GM19372 (cell line): Measurements from ENCODE around the gene FN3K.
"Not testable (repeated sequence)": the region's sequence is repeated elsewhere in the genome, so short reads cannot be mapped to it uniquely, and the experiment has no call there.

Experiments
- ATAC-seq: cut with Tn5 transposase; IDR thresholded peaks from one replicate; pipeline ENCODE4 v1.9.1; 2021; ENCODE audit warnings: mild to moderate bottlenecking, low read depth, moderate library complexity; ENCODE audit not compliant: unreplicated experiment

Gene FN3K

GRCh38 chr17:82767041-82767754, 31.8 kb downstream of the FN3K start:
- ATAC-seq: no peak

GRCh38 chr17:82769041-82769440, 33.6 kb downstream of the FN3K start:
- no peak for ATAC-seq

DNA sequence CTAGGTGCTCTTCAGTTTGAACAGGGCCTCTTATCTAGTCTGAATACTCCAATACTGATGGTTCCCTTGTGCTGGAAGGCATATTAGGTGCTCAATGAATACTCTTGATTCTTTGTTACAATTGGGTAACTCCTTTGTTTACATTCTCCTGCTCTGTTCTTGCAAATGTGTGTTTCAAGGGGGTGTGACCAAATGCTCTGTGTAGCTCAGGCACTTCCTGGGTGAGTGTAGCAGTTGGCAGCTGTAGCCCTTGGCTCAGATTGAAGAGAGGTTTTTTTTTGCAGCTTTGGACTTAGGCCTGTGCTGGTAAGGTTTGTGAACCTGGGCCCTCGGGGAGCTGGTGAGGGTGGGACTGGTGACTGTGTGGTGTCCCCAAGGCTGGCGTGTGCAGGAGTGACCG, 36.6 kb downstream of the FN3K start:
- no peak for ATAC-seq

DNA sequence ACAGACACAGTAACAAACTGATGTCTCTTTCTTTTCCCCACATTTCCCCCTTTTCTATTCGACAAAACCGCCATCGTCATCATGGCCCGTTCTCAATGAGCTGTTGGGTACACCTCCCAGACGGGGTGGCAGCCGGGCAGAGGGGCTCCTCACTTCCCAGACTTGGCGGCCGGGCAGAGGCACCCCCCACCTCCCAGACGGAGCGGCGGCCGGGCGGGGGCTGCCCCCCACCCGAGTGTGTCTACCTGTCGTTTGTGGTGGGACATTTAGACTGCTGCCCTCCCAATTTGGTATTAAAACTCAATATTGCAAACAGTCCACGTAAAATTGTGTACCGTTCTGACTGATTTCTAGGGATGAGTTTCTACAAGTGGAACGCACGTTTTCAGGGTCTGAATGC, 39.0 kb downstream of the FN3K start:
- ATAC-seq: not testable (repeated sequence)

- no peak for ATAC-seq
Measured at GRCh38 chr17:82775001-82775823, 39.8 kb downstream of the FN3K start.

DNA sequence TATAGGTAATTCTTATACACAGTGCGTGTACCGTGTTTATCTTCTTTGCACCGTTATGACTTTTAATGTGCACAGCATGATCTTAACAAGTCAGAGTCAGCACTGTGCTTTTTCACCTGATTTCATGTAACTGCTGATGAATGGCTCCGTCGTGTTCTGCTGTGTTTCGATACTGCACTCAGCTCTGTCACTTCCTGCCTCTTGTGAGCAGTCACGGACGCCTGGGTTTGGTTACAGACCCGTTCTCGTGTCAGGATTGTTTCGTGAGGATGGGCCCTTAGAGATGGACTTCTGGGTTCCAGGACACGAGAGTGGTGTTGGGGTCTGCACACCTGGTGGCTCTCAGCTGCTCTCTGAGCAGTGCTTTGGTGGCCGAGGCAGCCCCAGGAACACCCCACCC, 41.0 kb downstream of the FN3K start:
- ATAC-seq: no peak

GRCh38 chr17:82777778-82778375, 42.5 kb downstream of the FN3K start:
- ATAC-seq: not testable (repeated sequence)

DNA sequence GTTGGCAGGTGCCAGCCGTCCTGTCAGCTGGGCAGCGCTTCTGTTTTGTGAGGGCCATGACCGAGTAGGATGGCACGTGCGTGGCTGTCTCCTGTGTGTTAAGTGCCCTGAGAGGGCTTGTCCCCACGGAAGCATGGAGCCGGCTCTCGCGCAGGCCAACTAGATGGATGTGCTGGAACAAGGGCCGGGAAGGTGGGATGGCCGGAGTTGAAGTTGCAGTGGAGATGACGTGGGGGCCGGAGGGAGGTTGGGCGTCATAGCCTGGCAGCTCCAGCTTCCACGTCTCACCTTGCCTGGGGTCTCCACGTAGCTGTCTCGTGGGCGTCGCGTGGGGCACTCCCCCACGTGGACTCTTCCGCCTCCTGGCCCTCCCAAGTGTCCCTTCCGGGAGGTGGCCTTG, 44.1 kb downstream of the FN3K start:
- no peak for ATAC-seq

DNA sequence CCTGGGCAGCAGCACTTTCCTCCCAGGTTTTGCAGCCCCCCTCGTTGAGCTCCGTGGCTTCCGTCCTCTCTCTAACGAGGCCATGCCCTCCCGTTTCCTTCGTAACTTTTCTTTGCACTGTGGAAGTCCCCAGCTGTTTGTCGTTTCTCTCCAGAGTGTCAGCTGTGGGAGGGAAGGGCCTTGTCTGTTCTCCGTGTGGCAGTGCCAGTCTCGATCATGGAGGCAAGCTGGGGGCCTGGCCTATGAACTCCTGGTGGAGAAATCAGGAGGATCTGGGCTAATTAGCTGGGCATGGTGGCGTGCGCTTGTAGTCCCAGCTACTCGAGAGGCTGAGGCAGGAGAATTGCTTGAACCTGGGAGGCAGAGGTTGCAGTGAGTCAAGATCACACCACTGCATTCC, 44.8 kb downstream of the FN3K start:
- no peak for ATAC-seq

GRCh38 chr17:82780971-82781893, 45.8 kb downstream of the FN3K start:
- no peak for ATAC-seq

GRCh38 chr17:82781894-82782274, 46.5 kb downstream of the FN3K start:
- no peak for ATAC-seq

DNA sequence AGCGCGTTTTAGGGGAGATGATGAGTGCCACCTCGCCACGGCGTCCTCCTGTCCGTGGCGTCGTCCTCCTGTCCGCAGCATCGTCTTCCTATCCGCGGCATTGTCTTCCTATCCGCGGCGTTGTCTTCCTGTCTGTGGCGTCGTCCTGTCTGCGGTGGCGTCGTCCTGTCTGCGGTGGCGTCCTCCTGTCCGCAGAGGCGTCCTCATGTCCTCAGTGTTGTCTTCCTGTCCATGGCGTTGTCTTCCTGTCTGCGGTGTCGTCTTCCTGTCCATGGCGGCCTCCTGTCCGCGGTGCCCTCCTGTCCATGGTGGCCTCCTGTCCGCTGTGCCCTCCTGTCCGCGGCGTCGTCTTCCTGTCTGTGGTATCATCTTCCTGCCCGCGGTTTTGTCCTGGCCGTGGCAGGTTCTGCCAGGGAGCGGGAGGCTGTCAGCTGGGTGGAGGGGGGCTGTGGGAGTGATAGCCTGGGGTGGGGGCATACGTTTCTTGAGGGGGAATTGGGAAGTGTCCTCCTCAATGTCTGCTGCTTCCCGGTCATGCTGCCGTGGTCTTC, 47.3 kb downstream of the FN3K start:
- ATAC-seq: no peak

- ATAC-seq: no peak
Measured at GRCh38 chr17:82783498-82783897, 48.1 kb downstream of the FN3K start.

DNA sequence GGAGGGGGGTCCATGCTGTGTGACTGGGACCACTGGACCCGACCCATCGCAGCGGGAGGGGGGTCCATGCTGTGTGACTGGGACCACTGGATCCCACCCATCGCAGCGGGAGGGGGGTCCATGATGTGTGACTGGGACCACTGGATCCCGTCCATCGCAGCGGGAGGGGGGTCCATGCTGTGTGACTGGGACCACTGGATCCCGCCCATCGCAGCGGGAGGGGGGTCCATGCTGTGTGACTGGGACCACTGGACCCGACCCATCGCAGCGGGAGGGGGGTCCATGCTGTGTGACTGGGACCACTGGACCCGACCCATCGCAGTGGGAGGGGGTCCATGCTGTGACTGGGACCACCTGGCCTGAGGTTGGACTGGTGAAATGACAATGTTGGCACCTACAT, 50.2 kb downstream of the FN3K start:
- ATAC-seq: not testable (repeated sequence)

GRCh38 chr17:82786427-82786826, 51.0 kb downstream of the FN3K start:
- ATAC-seq: no peak

GRCh38 chr17:82787081-82787848, 51.9 kb downstream of the FN3K start:
- no peak for ATAC-seq

DNA sequence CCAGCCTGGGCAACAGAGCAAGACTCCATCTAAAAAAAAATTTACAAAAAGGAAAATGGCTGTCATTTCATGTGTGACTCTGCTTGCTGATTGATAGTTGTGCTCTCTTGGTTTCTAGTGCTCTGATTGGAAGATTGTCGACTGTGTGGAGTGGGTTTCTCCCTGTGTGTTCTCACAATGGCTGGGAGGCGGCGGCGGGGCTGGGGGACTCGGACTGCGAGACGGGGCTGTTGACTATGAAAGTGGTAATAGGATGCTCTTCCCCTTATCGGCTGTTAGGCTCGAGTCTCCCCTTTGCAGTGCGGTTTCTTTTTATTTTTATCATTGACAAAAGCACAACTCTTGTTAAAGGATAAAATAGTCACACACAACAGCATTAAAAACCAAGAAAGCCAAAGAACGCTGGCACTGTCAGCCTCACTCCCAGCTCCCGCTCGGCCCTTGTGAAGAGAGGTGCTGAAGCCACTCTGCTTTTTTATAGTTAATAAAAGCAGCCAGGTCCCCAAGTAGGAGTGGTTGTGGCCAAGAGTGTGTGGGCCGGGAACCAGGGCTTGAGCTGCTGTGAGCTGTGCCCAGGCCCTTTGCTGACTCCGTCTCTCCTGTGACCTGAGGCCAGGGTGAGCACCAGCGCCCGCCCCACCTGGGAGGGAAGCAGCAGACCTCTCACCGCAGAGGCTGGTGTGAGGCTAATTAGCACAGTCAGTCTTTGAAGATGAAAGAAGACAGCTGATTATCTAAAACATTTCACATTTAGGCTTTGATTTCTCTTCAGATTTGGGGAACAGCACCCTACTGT, 53.0 kb downstream of the FN3K start:
- no peak for ATAC-seq

DNA sequence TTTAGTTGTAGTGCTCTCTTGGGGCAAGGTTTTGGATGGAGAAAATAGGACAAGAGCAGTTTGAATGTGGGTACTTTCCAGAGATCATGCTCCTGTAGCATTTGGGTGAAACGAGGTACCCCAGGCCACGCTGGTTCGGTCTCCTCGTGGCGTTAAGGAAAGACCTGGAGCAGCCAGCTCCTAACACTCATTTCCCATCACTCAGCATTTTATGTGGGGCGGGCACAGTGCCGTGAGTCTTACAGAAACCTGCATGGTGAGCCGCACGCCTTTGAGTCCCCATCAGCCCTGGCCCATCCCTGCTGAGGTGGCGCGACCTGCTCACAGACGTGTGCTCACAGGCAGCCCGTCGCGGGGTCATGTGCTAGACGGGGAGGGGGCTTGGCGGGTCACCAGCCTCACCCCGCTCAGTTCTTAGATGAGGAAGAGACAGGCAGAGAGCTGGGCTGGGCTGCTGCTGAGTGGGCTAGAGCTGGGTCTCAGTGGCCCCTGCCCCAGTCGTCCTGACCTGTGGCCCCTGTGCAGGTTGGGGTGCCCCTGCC, 53.7 kb downstream of the FN3K start:
- no peak for ATAC-seq
